Measurements from ENCODE around the gene CMTM5. TPM values are rescaled to one million over a fixed set of nuclear protein-coding genes. Genes with fewer than 3 reads are reported as not detected.

The CMTM5 gene
- total and polyA plus RNA-seq, 2 donors (not counting 3 experiments of a cell fraction or from before 2014, with no cell fraction given), result not detected

GRCh38 chr14:23387916-23388882, 11.4 kb downstream of the CMTM5 start:
- dilution Hi-C loops (cut with MboI; ENCODE audit: extremely low pct_ligation_motif_present, low sequenced_read_pairs) (no loop called here), intact Hi-C loops (cut with micrococcal nuclease) (no loop called here)
- ChIA-PET POLR2A (no interaction called here), CTCF (interaction anchor here (2.3 kb wide), 1 partner anchor 9 kb away, joined by 10 read pairs; no protein-coding TSS in a partner anchor)
- TF ChIP-seq GATA2 (IDR thresholded peaks at IDR 0.05; ENCODE audit: insufficient read depth, insufficient read length, low read depth, low read length) (no peak), MYC (IDR thresholded peaks at IDR 0.05; ENCODE audit: low read depth, low read length) (no peak), POLR2A (IDR thresholded peaks at IDR 0.05; ENCODE audit: low read depth, low read length) (no peak), EZH2 (IDR thresholded peaks at IDR 0.05; ENCODE audit: borderline replicate concordance, low read depth, low read length, severe bottlenecking) (no peak), FOS (IDR thresholded peaks at IDR 0.05; ENCODE audit: borderline replicate concordance, insufficient read depth, low read length) (no peak), JUN (IDR thresholded peaks at IDR 0.05; ENCODE audit: borderline replicate concordance, insufficient read depth, insufficient read length, low read depth) (no peak), POLR2AphosphoS5 (IDR thresholded peaks at IDR 0.05; ENCODE audit: insufficient read depth, low read depth, low read length) (no peak), CTCF (IDR thresholded peaks at IDR 0.05; ENCODE audit: extremely low read depth in 1 of 2, insufficient read depth in 1 of 2, low read depth in 1 of 2, low read length in 2 of 2) (no peak)
- TF ChIP-seq, protein P1, sequence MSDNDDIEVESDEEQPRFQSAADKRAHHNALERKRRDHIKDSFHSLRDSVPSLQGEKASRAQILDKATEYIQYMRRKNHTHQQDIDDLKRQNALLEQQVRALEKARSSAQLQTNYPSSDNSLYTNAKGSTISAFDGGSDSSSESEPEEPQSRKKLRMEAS (IDR thresholded peaks at IDR 0.05; ENCODE audit: insufficient read depth, insufficient read length), result no peak
- no TSS peak for BruUV-seq (replicated peaks)
- Histone ChIP-seq H3K9me3 (replicated peaks; ENCODE audit: control insufficient read depth, insufficient read depth, low read length) (no peaks in the 10 kb centered on the region), H4K20me1 (replicated peaks; ENCODE audit: control insufficient read depth, extremely low read depth, insufficient read depth, low read length) (no peaks in the 10 kb centered on the region), H3K27me3 (ENCODE audit: control insufficient read depth in 2 of 2, insufficient read depth in 2 of 2, low read length in 2 of 2) (no peaks in the 10 kb centered on the region), H3K9me1 (replicated peaks; ENCODE audit: control insufficient read depth, extremely low read depth, insufficient read depth, low read length) (no peaks in the 10 kb centered on the region), H3K9ac (replicated peaks; ENCODE audit: extremely low read depth, insufficient read depth, low read length) (no peak overlapping the region), H3K4me1 (ENCODE audit: control insufficient read depth, extremely low read depth, insufficient read depth, low read length) (no peaks in the 10 kb centered on the region), H3K27ac (ENCODE audit: insufficient read depth, low read depth, low read length) (no peak overlapping the region), H3K4me2 (ENCODE audit: insufficient read depth, low read length) (no peak overlapping the region), H3K79me2 (ENCODE audit: control insufficient read depth, insufficient read depth, low read length) (no peaks in the 10 kb centered on the region), H3K4me3 (replicated peaks in 1 of 3; ENCODE audit: insufficient read depth in 1 of 3, low read depth in 1 of 3, low read length in 3 of 3) (no peak overlapping the region), H3K36me3 (ENCODE audit: control insufficient read depth in 2 of 2, extremely low read depth in 1 of 2, insufficient read depth in 2 of 2, low read length in 2 of 2) (no peaks in the 10 kb centered on the region), H2AFZ (ENCODE audit: low read depth, low read length) (no peak overlapping the region)
- no peak for FAIRE-seq
- no peak for DNase-seq (ENCODE audit: low read depth, low spot score)
